ENCODE measurements around the gene SPTAN1. TPM values are rescaled to one million over a fixed set of nuclear protein-coding genes. Genes with fewer than 3 reads are reported as not detected.
"Not testable (repeated sequence)": the region's sequence is repeated elsewhere in the genome, so short reads cannot be mapped to it uniquely, and the experiment has no call there.

SPTAN1 gene
- total RNA-seq, 1 donor from 2014 or later = 368 TPM

- no peaks in the 10 kb centered on the region for H3K36me3 ChIP-seq (ENCODE audit: control insufficient read depth in 3 of 3, insufficient read depth in 3 of 3, low read length in 3 of 3)
- no peak overlapping the region for H3K27ac ChIP-seq (ENCODE audit: low read depth, low read length)
- no peak overlapping the region for H3K9ac ChIP-seq (ENCODE audit: low read depth in 1 of 3, low read length in 3 of 3)
- no peak overlapping the region for H3K4me3 ChIP-seq (ENCODE audit: low read length in 3 of 3)
- no peaks in the 10 kb centered on the region for H3K27me3 ChIP-seq (ENCODE audit: control insufficient read depth in 3 of 3, insufficient read depth in 3 of 3, low read length in 3 of 3)
- H3K9me3 ChIP-seq (ENCODE audit: control insufficient read depth in 3 of 3, low read length in 3 of 3) = no peaks in the 10 kb centered on the region
- H3K4me1 ChIP-seq (ENCODE audit: control insufficient read depth in 3 of 3, insufficient read depth in 3 of 3, low read length in 3 of 3) = peaks cover 0 to 4% (median 2%) of the 10 kb centered on the region in 3 donors
These were observed 99.4 kb downstream of the SPTAN1 start for GRCh38 chr9:128651798-128652197.

- H3K36me3 ChIP-seq (ENCODE audit: control insufficient read depth in 3 of 3, insufficient read depth in 3 of 3, low read length in 3 of 3) = no peaks in the 10 kb centered on the region
- no peak overlapping the region for H3K27ac ChIP-seq (ENCODE audit: low read depth, low read length)
- H3K27me3 ChIP-seq (ENCODE audit: control insufficient read depth in 3 of 3, insufficient read depth in 3 of 3, low read length in 3 of 3) = no peaks in the 10 kb centered on the region
- H3K9ac ChIP-seq (ENCODE audit: low read depth in 1 of 3, low read length in 3 of 3) = no peak overlapping the region
- peaks cover 0 to 8% (median 2%) of the 10 kb centered on the region in 3 donors for H3K4me1 ChIP-seq (ENCODE audit: control insufficient read depth in 3 of 3, insufficient read depth in 3 of 3, low read length in 3 of 3)
- H3K9me3 ChIP-seq (ENCODE audit: control insufficient read depth in 3 of 3, low read length in 3 of 3) = no peaks in the 10 kb centered on the region
- H3K4me3 ChIP-seq (ENCODE audit: low read length in 3 of 3) = no peak overlapping the region
These were observed 101.5 kb downstream of the SPTAN1 start for GRCh38 chr9:128653908-128654307.

GRCh38 chr9:128654481-128654880 lies 102.1 kb downstream of the SPTAN1 start:
- Histone ChIP-seq H3K9me3 (ENCODE audit: control insufficient read depth in 3 of 3, low read length in 3 of 3) (no peaks in the 10 kb centered on the region), H3K27ac (ENCODE audit: low read depth, low read length) (no peak overlapping the region)

GRCh38 chr9:128656416-128657343 lies 104.3 kb downstream of the SPTAN1 start, which contains the start of gene DYNC2I2:
Gene DYNC2I2, minus strand, starts transcription at chr9:128656847. Its CDS starts 121 bp downstream, at chr9:128656726.
- Histone ChIP-seq H3K9ac (ENCODE audit: low read depth in 1 of 3, low read length in 3 of 3) (peak within 1 kb of the TSS; percentile 83 to 100 (median 95)), H3K36me3 (ENCODE audit: control insufficient read depth in 3 of 3, insufficient read depth in 3 of 3, low read length in 3 of 3) (no peaks in the 10 kb centered on the region), H3K4me3 (ENCODE audit: low read length in 3 of 3) (peak within 1 kb of the TSS; percentile 86 to 94 (median 93)), H3K4me1 (ENCODE audit: control insufficient read depth in 3 of 3, insufficient read depth in 3 of 3, low read length in 3 of 3) (peaks cover 0 to 8% (median 2%) of the 10 kb centered on the region in 3 donors), H3K9me3 (ENCODE audit: control insufficient read depth in 3 of 3, low read length in 3 of 3) (no peaks in the 10 kb centered on the region), H3K27me3 (ENCODE audit: control insufficient read depth in 3 of 3, insufficient read depth in 3 of 3, low read length in 3 of 3) (no peaks in the 10 kb centered on the region), H3K27ac (ENCODE audit: low read depth, low read length) (peak within 1 kb of the TSS; percentile 96)

More at GRCh38 chr9:128654481-128654880, 102.1 kb downstream of the SPTAN1 start:
- H3K4me1 ChIP-seq (ENCODE audit: control insufficient read depth in 3 of 3, insufficient read depth in 3 of 3, low read length in 3 of 3) = peaks cover 0 to 8% (median 2%) of the 10 kb centered on the region in 3 donors
- no peaks in the 10 kb centered on the region for H3K27me3 ChIP-seq (ENCODE audit: control insufficient read depth in 3 of 3, insufficient read depth in 3 of 3, low read length in 3 of 3)
- no peaks in the 10 kb centered on the region for H3K36me3 ChIP-seq (ENCODE audit: control insufficient read depth in 3 of 3, insufficient read depth in 3 of 3, low read length in 3 of 3)
- H3K9ac ChIP-seq (ENCODE audit: low read depth in 1 of 3, low read length in 3 of 3) = no peak overlapping the region
- no peak overlapping the region for H3K4me3 ChIP-seq (ENCODE audit: low read length in 3 of 3)

- Histone ChIP-seq H3K36me3 (ENCODE audit: control insufficient read depth in 3 of 3, insufficient read depth in 3 of 3, low read length in 3 of 3) (no peaks in the 10 kb centered on the region), H3K9ac (ENCODE audit: low read depth in 1 of 3, low read length in 3 of 3) (peak overlapping the region; percentile 83 to 100 (median 95)), H3K27ac (ENCODE audit: low read depth, low read length) (peak overlapping the region; percentile 96), H3K27me3 (ENCODE audit: control insufficient read depth in 3 of 3, insufficient read depth in 3 of 3, low read length in 3 of 3) (no peaks in the 10 kb centered on the region), H3K9me3 (ENCODE audit: control insufficient read depth in 3 of 3, low read length in 3 of 3) (no peaks in the 10 kb centered on the region), H3K4me1 (ENCODE audit: control insufficient read depth in 3 of 3, insufficient read depth in 3 of 3, low read length in 3 of 3) (peaks cover 0 to 8% (median 2%) of the 10 kb centered on the region in 3 donors), H3K4me3 (ENCODE audit: low read length in 3 of 3) (peak overlapping the region; percentile 86 to 94 (median 93))
These were observed 104.9 kb downstream of the SPTAN1 start for GRCh38 chr9:128657344-128657704.

DNA sequence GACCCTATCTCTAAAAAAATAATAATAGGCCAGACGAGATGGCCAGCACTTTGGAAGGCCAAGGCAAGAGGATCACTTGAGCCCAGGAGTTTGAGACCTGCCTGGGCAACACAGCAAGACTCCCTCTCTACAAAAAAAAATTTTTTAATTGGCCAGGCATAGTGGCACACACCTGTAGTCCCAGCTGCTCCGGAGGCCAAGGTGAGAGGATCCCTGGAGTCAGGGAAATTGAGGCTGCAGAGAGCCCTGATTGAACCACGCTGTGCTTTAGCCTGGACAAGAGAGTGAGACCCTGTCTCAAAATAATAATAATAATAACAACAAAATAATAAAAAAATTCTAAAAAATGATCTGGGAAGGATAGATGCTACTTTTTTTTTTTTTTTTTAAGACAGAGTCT lies 105.4 kb downstream of the SPTAN1 start:
- Histone ChIP-seq H3K4me3 (ENCODE audit: low read length in 3 of 3) (no peak overlapping the region), H3K4me1 (ENCODE audit: control insufficient read depth in 3 of 3, insufficient read depth in 3 of 3, low read length in 3 of 3) (peaks cover 0 to 8% (median 2%) of the 10 kb centered on the region in 3 donors), H3K36me3 (ENCODE audit: control insufficient read depth in 3 of 3, insufficient read depth in 3 of 3, low read length in 3 of 3) (no peaks in the 10 kb centered on the region), H3K9me3 (ENCODE audit: control insufficient read depth in 3 of 3, low read length in 3 of 3) (no peaks in the 10 kb centered on the region), H3K27ac (ENCODE audit: low read depth, low read length) (no peak overlapping the region), H3K9ac (ENCODE audit: low read depth in 1 of 3, low read length in 3 of 3) (no peak overlapping the region), H3K27me3 (ENCODE audit: control insufficient read depth in 3 of 3, insufficient read depth in 3 of 3, low read length in 3 of 3) (no peaks in the 10 kb centered on the region)

DNA sequence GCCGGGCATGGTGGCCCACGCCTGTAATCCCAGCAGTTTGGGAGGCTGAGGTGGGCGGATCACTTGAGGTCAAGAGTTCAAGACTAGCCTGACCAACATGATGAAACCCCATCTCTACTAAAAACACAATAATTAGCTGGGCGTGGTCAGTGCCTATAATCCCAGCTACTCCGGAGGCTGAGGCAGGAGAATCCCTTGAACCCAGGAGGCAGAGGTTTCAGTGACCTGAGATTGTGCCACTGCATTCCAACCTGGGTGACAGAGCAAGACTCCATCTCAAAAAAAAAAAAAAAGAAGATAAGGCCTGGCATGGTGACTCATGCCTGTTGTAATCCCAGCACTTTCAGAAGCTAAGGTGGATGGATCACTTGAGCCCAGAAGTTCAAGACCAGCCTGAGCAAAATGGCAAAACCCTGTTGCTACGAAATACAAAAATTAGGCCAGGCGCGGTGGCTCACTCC lies 114.1 kb downstream of the SPTAN1 start:
- not testable (repeated sequence) for H3K9me3 ChIP-seq (ENCODE audit: control insufficient read depth in 3 of 3, low read length in 3 of 3); H3K9ac ChIP-seq (ENCODE audit: low read depth in 1 of 3, low read length in 3 of 3); H3K27me3 ChIP-seq (ENCODE audit: control insufficient read depth in 3 of 3, insufficient read depth in 3 of 3, low read length in 3 of 3); H3K4me1 ChIP-seq (ENCODE audit: control insufficient read depth in 3 of 3, insufficient read depth in 3 of 3, low read length in 3 of 3); H3K4me3 ChIP-seq (ENCODE audit: low read length in 3 of 3); H3K27ac ChIP-seq (ENCODE audit: low read depth, low read length); H3K36me3 ChIP-seq (ENCODE audit: control insufficient read depth in 3 of 3, insufficient read depth in 3 of 3, low read length in 3 of 3)

GRCh38 chr9:128669786-128670185 lies 117.4 kb downstream of the SPTAN1 start:
- H3K27me3 ChIP-seq (ENCODE audit: control insufficient read depth in 3 of 3, insufficient read depth in 3 of 3, low read length in 3 of 3) = no peaks in the 10 kb centered on the region
- no peaks in the 10 kb centered on the region for H3K4me1 ChIP-seq (ENCODE audit: control insufficient read depth in 3 of 3, insufficient read depth in 3 of 3, low read length in 3 of 3)
- H3K9ac ChIP-seq (ENCODE audit: low read depth in 1 of 3, low read length in 3 of 3) = no peak overlapping the region
- H3K4me3 ChIP-seq (ENCODE audit: low read length in 3 of 3) = no peak overlapping the region
- no peak overlapping the region for H3K27ac ChIP-seq (ENCODE audit: low read depth, low read length)
- no peaks in the 10 kb centered on the region for H3K36me3 ChIP-seq (ENCODE audit: control insufficient read depth in 3 of 3, insufficient read depth in 3 of 3, low read length in 3 of 3)
- no peaks in the 10 kb centered on the region for H3K9me3 ChIP-seq (ENCODE audit: control insufficient read depth in 3 of 3, low read length in 3 of 3)

DNA sequence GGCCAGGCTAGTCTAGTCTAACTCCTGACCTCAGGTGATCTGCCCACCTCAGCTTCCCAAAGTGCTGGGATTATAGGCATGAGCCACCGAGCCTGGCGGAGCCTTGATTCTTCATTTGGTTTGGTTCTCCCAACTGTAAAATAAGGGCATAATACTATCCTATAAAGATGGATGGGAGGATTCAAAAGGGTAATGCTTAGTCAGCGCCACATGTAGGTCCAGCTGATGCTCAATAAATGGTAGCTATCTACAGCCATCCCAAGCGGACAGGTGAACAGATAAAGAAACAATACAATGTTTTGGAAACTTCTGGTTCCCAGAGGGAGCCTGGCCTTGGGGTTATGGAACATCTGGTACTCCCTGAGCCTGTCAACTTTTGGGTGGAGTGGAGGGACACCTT lies 123.0 kb downstream of the SPTAN1 start:
- Histone ChIP-seq H3K9me3 (ENCODE audit: control insufficient read depth in 3 of 3, low read length in 3 of 3) (no peaks in the 10 kb centered on the region), H3K9ac (ENCODE audit: low read depth in 1 of 3, low read length in 3 of 3) (no peak overlapping the region), H3K4me3 (ENCODE audit: low read length in 3 of 3) (no peak overlapping the region), H3K4me1 (ENCODE audit: control insufficient read depth in 3 of 3, insufficient read depth in 3 of 3, low read length in 3 of 3) (no peaks in the 10 kb centered on the region), H3K36me3 (ENCODE audit: control insufficient read depth in 3 of 3, insufficient read depth in 3 of 3, low read length in 3 of 3) (no peaks in the 10 kb centered on the region), H3K27me3 (ENCODE audit: control insufficient read depth in 3 of 3, insufficient read depth in 3 of 3, low read length in 3 of 3) (no peaks in the 10 kb centered on the region), H3K27ac (ENCODE audit: low read depth, low read length) (no peak overlapping the region)

DNA sequence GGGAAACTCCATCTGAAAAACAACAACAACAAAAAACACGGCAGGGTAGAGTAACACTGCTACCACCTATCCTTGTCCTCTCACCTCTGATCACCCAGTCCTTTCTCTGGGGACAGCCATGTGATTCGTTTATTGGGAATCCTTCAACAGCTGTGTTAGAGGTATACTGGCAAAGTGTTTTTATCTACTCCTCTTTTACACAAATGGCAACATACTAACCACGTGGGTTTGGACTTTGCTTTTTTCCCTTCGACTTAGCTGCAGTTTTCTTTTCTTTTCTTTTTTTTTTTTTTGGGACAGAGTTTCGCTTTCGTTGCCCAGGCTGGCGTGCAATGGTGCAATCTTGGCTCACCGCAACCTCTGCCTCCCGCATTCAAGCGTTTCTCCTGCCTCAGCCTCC lies 125.4 kb downstream of the SPTAN1 start:
- Histone ChIP-seq H3K27me3 (ENCODE audit: control insufficient read depth in 3 of 3, insufficient read depth in 3 of 3, low read length in 3 of 3) (no peaks in the 10 kb centered on the region), H3K9ac (ENCODE audit: low read depth in 1 of 3, low read length in 3 of 3) (no peak overlapping the region), H3K4me3 (ENCODE audit: low read length in 3 of 3) (no peak overlapping the region), H3K36me3 (ENCODE audit: control insufficient read depth in 3 of 3, insufficient read depth in 3 of 3, low read length in 3 of 3) (no peaks in the 10 kb centered on the region), H3K4me1 (ENCODE audit: control insufficient read depth in 3 of 3, insufficient read depth in 3 of 3, low read length in 3 of 3) (no peaks in the 10 kb centered on the region), H3K27ac (ENCODE audit: low read depth, low read length) (no peak overlapping the region), H3K9me3 (ENCODE audit: control insufficient read depth in 3 of 3, low read length in 3 of 3) (no peaks in the 10 kb centered on the region)

Measured in skeletal muscle tissue (tissue), 4 donors.